Retina (tissue), 1 donor: ENCODE results near the gene STT3B.
"Not testable (repeated sequence)": the region's sequence is repeated elsewhere in the genome, so short reads cannot be mapped to it uniquely, and the experiment has no call there.

ENCODE experiments used
- DNase-seq: peaks from one replicate; pipeline ENCODE4 v3.0.0-alpha.2; 2016

Gene STT3B

GRCh38 chr3:31555204-31555603, 22.5 kb downstream of the STT3B start:
- no peak for DNase-seq

- DNase-seq = no peak
These were observed 27.3 kb downstream of the STT3B start for GRCh38 chr3:31559872-31560534.

GRCh38 chr3:31561891-31562290, 29.2 kb downstream of the STT3B start:
- no peak for DNase-seq

GRCh38 chr3:31562525-31562924, 29.8 kb downstream of the STT3B start:
- no peak for DNase-seq

- DNase-seq = no peak
These were observed 32.6 kb downstream of the STT3B start for GRCh38 chr3:31565288-31565687.

GRCh38 chr3:31567036-31567435, 34.3 kb downstream of the STT3B start:
- no peak for DNase-seq

- DNase-seq = no peak
These were observed 35.9 kb downstream of the STT3B start for GRCh38 chr3:31568649-31569048.

GRCh38 chr3:31571325-31571724, 38.6 kb downstream of the STT3B start:
- DNase-seq = no peak

GRCh38 chr3:31572236-31573004, 39.7 kb downstream of the STT3B start:
- DNase-seq = no peak

GRCh38 chr3:31573036-31573779, 40.5 kb downstream of the STT3B start:
- DNase-seq = no peak

GRCh38 chr3:31575448-31575847, 42.7 kb downstream of the STT3B start:
- DNase-seq = no peak

GRCh38 chr3:31576521-31576920, 43.8 kb downstream of the STT3B start:
- no peak for DNase-seq

- DNase-seq = no peak
These were observed 44.5 kb downstream of the STT3B start for GRCh38 chr3:31577232-31577631.

GRCh38 chr3:31579828-31580227, 47.1 kb downstream of the STT3B start:
- DNase-seq = no peak

GRCh38 chr3:31580645-31581044, 47.9 kb downstream of the STT3B start:
- DNase-seq = no peak

- no peak for DNase-seq
These were observed 48.9 kb downstream of the STT3B start for GRCh38 chr3:31581660-31582059.

GRCh38 chr3:31589228-31589627, 56.5 kb downstream of the STT3B start:
- no peak for DNase-seq

GRCh38 chr3:31590650-31591049, 57.9 kb downstream of the STT3B start:
- no peak for DNase-seq

- DNase-seq = no peak
These were observed 60.0 kb downstream of the STT3B start for GRCh38 chr3:31592764-31593163.

GRCh38 chr3:31596176-31596575, 63.5 kb downstream of the STT3B start:
- DNase-seq = no peak

- DNase-seq = no peak
These were observed 67.7 kb downstream of the STT3B start for GRCh38 chr3:31600431-31600830.

GRCh38 chr3:31605333-31605732, 72.6 kb downstream of the STT3B start:
- DNase-seq = not testable (repeated sequence)

GRCh38 chr3:31606453-31606852, 73.7 kb downstream of the STT3B start:
- no peak for DNase-seq
